Progenitor cell of endocrine pancreas (in vitro differentiated cells): ENCODE data around the gene RFX2. TPM values are rescaled to one million over a fixed set of nuclear protein-coding genes. Genes with fewer than 3 reads are reported as not detected.

Source experiments
- DNase-seq: peaks from one replicate; pipeline ENCODE4 v3.0.0; 2021; ENCODE audit warnings: low spot score; ENCODE audit not compliant: unreplicated experiment
- H3K27ac Mint-ChIP-seq: 2 replicates; pipeline ENCODE4 v1.8.0; 2021; ENCODE audit warnings: mild to moderate bottlenecking, moderate library complexity, mixed read lengths
- H3K27me3 Mint-ChIP-seq: 2 replicates; pipeline ENCODE4 v1.8.0; 2021; ENCODE audit warnings: mixed read lengths
- H3K36me3 Mint-ChIP-seq: 2 replicates; pipeline ENCODE4 v1.8.0; 2022; ENCODE audit warnings: mixed read lengths; ENCODE audit not compliant: insufficient read depth
- H3K4me1 Mint-ChIP-seq: 2 replicates; pipeline ENCODE4 v1.8.0; 2021; ENCODE audit warnings: low read depth, mixed read lengths
- H3K4me3 Mint-ChIP-seq: 2 replicates; pipeline ENCODE4 v1.8.0; 2021; ENCODE audit warnings: low read depth, mild to moderate bottlenecking, moderate library complexity, mixed read lengths
- H3K9me3 Mint-ChIP-seq: 2 replicates; pipeline ENCODE4 v1.8.0; 2021; ENCODE audit warnings: low read depth, mixed read lengths
- CTCF ChIP-seq: fragments of 200-600 bp; sonication (generic); IDR thresholded peaks from one replicate; pipeline ENCODE4 v1.5.0; 2021; ENCODE audit warnings: antibody characterized with exemption, mild to moderate bottlenecking; ENCODE audit not compliant: unreplicated experiment
- total RNA-seq: library from RNA; stranded (reverse); gene quantifications from 2 replicates; pipeline ENCODE4 v1.2.1, GENCODE V29; 2021

RFX2 gene
- total RNA-seq, 1 donor from 2014 or later, result 24.2 TPM

- DNase-seq, result no peak
- no peak for TF ChIP-seq CTCF
- Mint-ChIP-seq H3K4me1 (peaks cover 69% of the 10 kb centered on the region), H3K27me3 (no peaks in the 10 kb centered on the region), H3K27ac (no peak overlapping the region), H3K9me3 (no peaks in the 10 kb centered on the region), H3K36me3 (peaks cover 4% of the 10 kb centered on the region), H3K4me3 (no peak overlapping the region)
Measured at GRCh38 chr19:5953030-5953589, 157.2 kb downstream of the RFX2 start.

GRCh38 chr19:5952193-5953029 is 157.9 kb downstream of the RFX2 start:
- peaks cover 7% of the 10 kb centered on the region for H3K36me3 Mint-ChIP-seq
- no peak for DNase-seq
- H3K27ac Mint-ChIP-seq, result no peak overlapping the region
- no peaks in the 10 kb centered on the region for H3K27me3 Mint-ChIP-seq
- H3K9me3 Mint-ChIP-seq, result no peaks in the 10 kb centered on the region
- peaks cover 65% of the 10 kb centered on the region for H3K4me1 Mint-ChIP-seq
- no peak overlapping the region for H3K4me3 Mint-ChIP-seq
- TF ChIP-seq CTCF, result no peak

GRCh38 chr19:5951338-5951861 is 158.9 kb downstream of the RFX2 start:
- Mint-ChIP-seq H3K4me1 (peaks cover 57% of the 10 kb centered on the region), H3K4me3 (no peak overlapping the region), H3K27ac (peak overlapping the region; percentile 82), H3K27me3 (no peaks in the 10 kb centered on the region), H3K9me3 (no peaks in the 10 kb centered on the region), H3K36me3 (peaks cover 7% of the 10 kb centered on the region)
- no peak for TF ChIP-seq CTCF
- no peak for DNase-seq

- Mint-ChIP-seq H3K27ac (peak overlapping the region; percentile 73), H3K36me3 (peaks cover 7% of the 10 kb centered on the region), H3K4me1 (peaks cover 52% of the 10 kb centered on the region), H3K27me3 (no peaks in the 10 kb centered on the region), H3K9me3 (no peaks in the 10 kb centered on the region), H3K4me3 (no peak overlapping the region)
- TF ChIP-seq CTCF, result no peak
- DNase-seq, result no peak
Measured at GRCh38 chr19:5950741-5951140, 159.6 kb downstream of the RFX2 start.

- peak overlapping the region; percentile 73 for H3K27ac Mint-ChIP-seq
- H3K4me1 Mint-ChIP-seq, result peaks cover 50% of the 10 kb centered on the region
- no peak for TF ChIP-seq CTCF
- no peak for DNase-seq
- no peaks in the 10 kb centered on the region for H3K9me3 Mint-ChIP-seq
- no peak overlapping the region for H3K4me3 Mint-ChIP-seq
- no peaks in the 10 kb centered on the region for H3K27me3 Mint-ChIP-seq
- H3K36me3 Mint-ChIP-seq, result peaks cover 7% of the 10 kb centered on the region
Measured at GRCh38 chr19:5949792-5950305, 160.5 kb downstream of the RFX2 start.
